Putamen (tissue), 1 donor: ENCODE results near the gene CRYBG2.

Source experiments
- DNase-seq: peaks from one replicate; pipeline ENCODE4 v3.0.0-alpha.2; 2016; ENCODE audit warnings: low spot score

CRYBG2 gene

GRCh38 chr1:26281091-26281958, 72.6 kb downstream of the CRYBG2 start:
- DNase-seq: no peak

- DNase-seq: no peak
These were observed 73.4 kb downstream of the CRYBG2 start for GRCh38 chr1:26280333-26281042.

- peak; percentile 85 for DNase-seq
These were observed 74.2 kb downstream of the CRYBG2 start, which contains the start of gene SH3BGRL3 for GRCh38 chr1:26279456-26280332. TSS of gene SH3BGRL3 (plus strand) at chr1:26280086. CDS start at chr1:26280156, 70 bp downstream.

GRCh38 chr1:26278724-26279455, 75.0 kb downstream of the CRYBG2 start:
- DNase-seq: no peak

GRCh38 chr1:26278303-26278702, 75.6 kb downstream of the CRYBG2 start:
- DNase-seq: no peak

- DNase-seq: no peak
These were observed 76.2 kb downstream of the CRYBG2 start for GRCh38 chr1:26277719-26278118.

GRCh38 chr1:26277261-26277661, 76.7 kb downstream of the CRYBG2 start:
- no peak for DNase-seq

- DNase-seq: no peak
These were observed 77.5 kb downstream of the CRYBG2 start for GRCh38 chr1:26276432-26276838.

GRCh38 chr1:26275580-26276431, 78.1 kb downstream of the CRYBG2 start:
- peak; percentile 75 for DNase-seq

- no peak for DNase-seq
These were observed 79.0 kb downstream of the CRYBG2 start for GRCh38 chr1:26274801-26275425.
